Endothelial cell of umbilical vein (primary cell): ENCODE measurements around the gene MICAL3. TPM values are rescaled to one million over a fixed set of nuclear protein-coding genes. Genes with fewer than 3 reads are reported as not detected.

ENCODE experiments used
- BruUV-seq: library from RNA; stranded (reverse); fragments of 400-500 nt; replicated peaks from 2 replicates; lab custom pipeline; 2021; lab: Mats Ljungman, UMichigan
- CTCF ChIA-PET: fragments of 300-600, 350-600 bp; sonication (Branson Sonifier 250); formaldehyde crosslinking; loops from one replicate; lab custom pipeline; 2021; ENCODE audit warnings: antibody characterized with exemption, inconsistent platforms; lab: Charles Lee
- POLR2A ChIA-PET: fragments of 300-600, 350-600 bp; sonication (Branson Sonifier 250); formaldehyde crosslinking; loops from one replicate; lab custom pipeline; 2021; ENCODE audit warnings: antibody characterized with exemption, inconsistent platforms; lab: Charles Lee
- DNase-seq: peaks from one replicate; pipeline ENCODE4 v3.0.0-alpha.2; 2011; ENCODE audit warnings: low read depth, low spot score
- FAIRE-seq: peaks from 2 replicates; lab custom pipeline; 2011; peaks lifted over from hg19 to GRCh38; lab: Jason Lieb, UNC
- H2AFZ ChIP-seq: 2 replicates; pipeline ENCODE4 v1.6.0; 2012; ENCODE audit warnings: low read depth, low read length, control low read depth, inconsistent platforms
- H3K27ac ChIP-seq: 2 replicates; pipeline ENCODE4 v1.5.1; 2011; ENCODE audit warnings: low read depth, mild to moderate bottlenecking, control low read depth, low read length, moderate library complexity; ENCODE audit not compliant: insufficient read depth
- H3K27me3 ChIP-seq, 2 experiments: 2 replicates each; pipeline versions ENCODE4 v1.6.0 to v1.6.1; 2011; ENCODE audit warnings: low read length in 2 of 2, mixed read lengths in 1 of 2; ENCODE audit not compliant: control insufficient read depth in 2 of 2, insufficient read depth in 2 of 2
- H3K36me3 ChIP-seq, 2 experiments: 2 replicates in 1 of 2; 3 replicates in 1 of 2; pipeline ENCODE4 v1.5.1; 2011; ENCODE audit warnings: low read length in 2 of 2, mild to moderate bottlenecking in 1 of 2, moderate library complexity in 1 of 2; ENCODE audit not compliant: control insufficient read depth in 2 of 2, insufficient read depth in 2 of 2; ENCODE audit errors: extremely low read depth in 1 of 2
- H3K4me1 ChIP-seq: 3 replicates; pipeline ENCODE4 v1.5.1; 2011; ENCODE audit warnings: mild to moderate bottlenecking, low read length; ENCODE audit not compliant: control insufficient read depth, insufficient read depth; ENCODE audit errors: extremely low read depth
- H3K4me2 ChIP-seq: 2 replicates; pipeline ENCODE4 v1.6.1; 2011; ENCODE audit warnings: low read length, control low read depth, mixed read lengths; ENCODE audit not compliant: insufficient read depth
- H3K4me3 ChIP-seq, 3 experiments: fragments of 200-600 bp in 1 of 3; sonication (generic), shearing (Covaris generic) in 1 of 3; replicated peaks in 1 of 3; 2 replicates each; pipeline ENCODE4 v1.5.1; 2011 to 2016; ENCODE audit warnings: control low read depth in 3 of 3, low read length in 3 of 3, mild to moderate bottlenecking in 2 of 3, inconsistent platforms in 1 of 3, low read depth in 1 of 3, moderate library complexity in 1 of 3; ENCODE audit not compliant: insufficient read depth in 1 of 3
- H3K79me2 ChIP-seq: 2 replicates; pipeline ENCODE4 v1.6.0; 2012; ENCODE audit warnings: low read length, inconsistent platforms; ENCODE audit not compliant: control insufficient read depth, insufficient read depth
- H3K9ac ChIP-seq: replicated peaks from 2 replicates; pipeline ENCODE3; 2011; ENCODE audit warnings: low read length, control low read depth; ENCODE audit not compliant: insufficient read depth; ENCODE audit errors: extremely low read depth
- H3K9me1 ChIP-seq: replicated peaks from 3 replicates; pipeline ENCODE4 v1.6.0; 2011; ENCODE audit warnings: mild to moderate bottlenecking, low read length; ENCODE audit not compliant: control insufficient read depth, insufficient read depth; ENCODE audit errors: extremely low read depth
- H3K9me3 ChIP-seq: replicated peaks from 2 replicates; pipeline ENCODE4 v1.5.1; 2012; ENCODE audit warnings: low read length, inconsistent platforms; ENCODE audit not compliant: control insufficient read depth, insufficient read depth
- H4K20me1 ChIP-seq: replicated peaks from 2 replicates; pipeline ENCODE3; 2011; ENCODE audit warnings: mild to moderate bottlenecking, low read length; ENCODE audit not compliant: control insufficient read depth, insufficient read depth; ENCODE audit errors: extremely low read depth
- CTCF ChIP-seq, 2 donors: IDR thresholded peaks; 1 replicate in 1 of 2; 2 replicates in 1 of 2; pipeline ENCODE4 v1.5.1; 2011; ENCODE audit warnings: low read length in 2 of 2, mild to moderate bottlenecking in 2 of 2, moderate library complexity in 2 of 2, control low read depth in 1 of 2, inconsistent platforms in 1 of 2, low read depth in 1 of 2; ENCODE audit not compliant: insufficient read depth in 1 of 2; ENCODE audit errors: extremely low read depth in 1 of 2
- EZH2 ChIP-seq: IDR thresholded peaks from 2 replicates; pipeline ENCODE4 v1.6.1; 2012; ENCODE audit warnings: borderline replicate concordance, low read depth, mild to moderate bottlenecking, moderate library complexity, low read length, inconsistent platforms; ENCODE audit not compliant: severe bottlenecking
- FOS ChIP-seq: IDR thresholded peaks from 2 replicates; pipeline ENCODE4 v1.6.1; 2011; ENCODE audit warnings: mild to moderate bottlenecking, low read length, moderate library complexity, borderline replicate concordance; ENCODE audit not compliant: insufficient read depth
- GATA2 ChIP-seq: IDR thresholded peaks from 2 replicates; pipeline ENCODE4 v1.7.0; 2011; ENCODE audit warnings: low read depth, mild to moderate bottlenecking, moderate library complexity, mixed read lengths, low read length; ENCODE audit not compliant: insufficient read length, insufficient read depth
- JUN ChIP-seq: IDR thresholded peaks from 2 replicates; pipeline ENCODE4 v1.6.1; 2011; ENCODE audit warnings: borderline replicate concordance, low read depth; ENCODE audit not compliant: insufficient read length, insufficient read depth
- MYC ChIP-seq: IDR thresholded peaks from one replicate; pipeline ENCODE4 v1.6.1; 2011; ENCODE audit warnings: mild to moderate bottlenecking, low read depth, low read length
- POLR2A ChIP-seq: IDR thresholded peaks from 2 replicates; pipeline ENCODE4 v1.6.1; 2012; ENCODE audit warnings: low read depth, mild to moderate bottlenecking, control low read depth, low read length
- POLR2AphosphoS5 ChIP-seq: IDR thresholded peaks from 2 replicates; pipeline ENCODE4 v1.6.1; 2012; ENCODE audit warnings: low read depth, mild to moderate bottlenecking, control low read depth, low read length, moderate library complexity; ENCODE audit not compliant: insufficient read depth
- dilution Hi-C: fragments of 300-500 bp; cut with MboI; formaldehyde crosslinking; loops from one replicate; pipeline ENCODE4 v1.15.0; 2019; ENCODE audit warnings: low sequenced_read_pairs; ENCODE audit not compliant: extremely low pct_ligation_motif_present
- intact Hi-C: fragments of 100-400 bp; cut with micrococcal nuclease; formaldehyde crosslinking; loops from one replicate; pipeline ENCODE4 v1.10.0; 2022
- polyA plus RNA-seq, 4 experiments: library from polyadenylated mRNA; depleted of rRNA in 3 of 4; stranded (reverse) in 3 of 4; unstranded in 1 of 4; fragments of >200 nt; gene quantifications; 2 replicates each; pipeline versions ENCODE4 v1.2.1 to v1.2.3, GENCODE V29; 2011 to 2012; ENCODE audit warnings: missing spikeins in 1 of 4
- total RNA-seq: library from RNA; stranded (reverse); gene quantifications from 2 replicates; pipeline ENCODE4 v1.2.3, GENCODE V29; 2021
- TF ChIP-seq, protein P1 (sequence below): IDR thresholded peaks from 2 replicates; pipeline ENCODE4 v1.6.1; 2011; ENCODE audit not compliant: insufficient read depth, insufficient read length

Gene MICAL3
- total and polyA plus RNA-seq, 2 donors (not counting 3 experiments of a cell fraction or from before 2014, with no cell fraction given): 14.5 to 63.7 TPM

GRCh38 chr22:17778412-17778976 lies 245.9 kb downstream of the MICAL3 start:
- FAIRE-seq (no peak), DNase-seq (no peak)
- H3K9ac ChIP-seq: no peak overlapping the region
- POLR2A ChIA-PET: no interaction called here
- no peaks in the 10 kb centered on the region for H3K36me3 ChIP-seq
- H3K27me3 ChIP-seq: no peaks in the 10 kb centered on the region
- H3K27ac ChIP-seq: no peak overlapping the region
- no peak overlapping the region for H3K4me3 ChIP-seq
- TF ChIP-seq JUN: no peak
- TF ChIP-seq MYC: no peak
- no peak for TF ChIP-seq CTCF (IDR thresholded peaks at IDR 0.05; ENCODE audit: extremely low read depth in 1 of 2, insufficient read depth in 1 of 2, low read depth in 1 of 2, low read length in 2 of 2)
- no peak for TF ChIP-seq FOS
- TF ChIP-seq, protein P1, sequence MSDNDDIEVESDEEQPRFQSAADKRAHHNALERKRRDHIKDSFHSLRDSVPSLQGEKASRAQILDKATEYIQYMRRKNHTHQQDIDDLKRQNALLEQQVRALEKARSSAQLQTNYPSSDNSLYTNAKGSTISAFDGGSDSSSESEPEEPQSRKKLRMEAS: no peak
- TF ChIP-seq GATA2: no peak
- no peak for TF ChIP-seq POLR2AphosphoS5
- TF ChIP-seq EZH2: no peak
- TF ChIP-seq POLR2A: no peak
- CTCF ChIA-PET: interaction anchor here (1.2 to 3.0 kb wide), 3 partner anchors 8 to 36 kb away, joined by 3 to 13 read pairs (median 10); no protein-coding TSS in a partner anchor
- no peaks in the 10 kb centered on the region for H3K9me3 ChIP-seq
- intact Hi-C loops: loop anchor here (10.0 kb wide), 1 partner anchor 144 kb away; the partner anchor contains the start of gene BCL2L13
- BruUV-seq: no TSS peak
- H3K4me1 ChIP-seq: peaks cover 5% of the 10 kb centered on the region
- H3K79me2 ChIP-seq: peaks cover 2% of the 10 kb centered on the region
- H4K20me1 ChIP-seq: no peaks in the 10 kb centered on the region
- no peak overlapping the region for H2AFZ ChIP-seq
- no peak overlapping the region for H3K4me2 ChIP-seq
- dilution Hi-C loops: no loop called here
- H3K9me1 ChIP-seq: no peaks in the 10 kb centered on the region
